ENCODE data around the gene ASMTL.

Gene ASMTL

GRCh38 chrX:1472975-1473374 is 20.3 kb upstream of the ASMTL start:
- peak overlapping the region; percentile 94 for H3K27ac Mint-ChIP-seq
- peak overlapping the region; percentile 2 for H3K4me3 Mint-ChIP-seq
- H3K27me3 Mint-ChIP-seq: no peaks in the 10 kb centered on the region
- peaks cover 69% of the 10 kb centered on the region for H3K36me3 Mint-ChIP-seq
- H3K9me3 Mint-ChIP-seq: peaks cover 34% of the 10 kb centered on the region
- no peak for ATAC-seq
- H3K4me1 Mint-ChIP-seq: peaks cover 85% of the 10 kb centered on the region

DNA sequence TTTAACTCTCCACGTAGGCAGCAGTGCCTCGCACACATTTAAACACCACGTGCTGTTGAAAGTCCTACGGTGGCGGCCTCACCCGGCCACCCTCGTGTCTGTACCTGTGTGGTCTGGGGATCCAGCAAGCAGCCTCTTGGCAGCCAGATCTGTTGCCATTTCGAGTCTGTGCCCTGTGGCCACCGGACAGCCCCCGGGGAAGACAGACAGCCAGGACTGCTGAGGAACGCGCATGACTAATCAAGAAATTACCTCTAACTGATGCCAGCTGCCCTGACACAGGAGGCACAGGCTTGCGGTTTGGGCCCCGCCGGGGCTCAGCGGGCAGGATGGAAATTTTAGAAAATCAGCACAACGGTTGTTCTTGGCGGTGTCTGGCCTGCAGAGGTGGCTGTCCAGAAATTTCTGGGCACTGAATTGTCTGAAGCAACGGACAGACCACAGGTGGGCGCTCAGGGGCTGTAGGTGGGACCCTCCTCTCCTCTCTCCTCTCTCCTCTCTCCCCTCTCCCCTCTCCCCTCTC is 15.6 kb upstream of the ASMTL start:
- Mint-ChIP-seq H3K27ac (peak overlapping the region; percentile 94), H3K27me3 (no peaks in the 10 kb centered on the region), H3K4me3 (peak overlapping the region; percentile 58), H3K36me3 (peaks cover 71% of the 10 kb centered on the region), H3K9me3 (peaks cover 13% of the 10 kb centered on the region), H3K4me1 (peaks cover 91% of the 10 kb centered on the region)
- peak; percentile 89 for ATAC-seq

GRCh38 chrX:1466971-1467561 is 14.4 kb upstream of the ASMTL start:
- Mint-ChIP-seq H3K27me3 (no peaks in the 10 kb centered on the region), H3K36me3 (peaks cover 63% of the 10 kb centered on the region), H3K9me3 (peaks cover 1% of the 10 kb centered on the region), H3K4me1 (peaks cover 89% of the 10 kb centered on the region), H3K27ac (peak overlapping the region; percentile 94), H3K4me3 (peak overlapping the region; percentile 59)
- ATAC-seq: peak; percentile 70

DNA sequence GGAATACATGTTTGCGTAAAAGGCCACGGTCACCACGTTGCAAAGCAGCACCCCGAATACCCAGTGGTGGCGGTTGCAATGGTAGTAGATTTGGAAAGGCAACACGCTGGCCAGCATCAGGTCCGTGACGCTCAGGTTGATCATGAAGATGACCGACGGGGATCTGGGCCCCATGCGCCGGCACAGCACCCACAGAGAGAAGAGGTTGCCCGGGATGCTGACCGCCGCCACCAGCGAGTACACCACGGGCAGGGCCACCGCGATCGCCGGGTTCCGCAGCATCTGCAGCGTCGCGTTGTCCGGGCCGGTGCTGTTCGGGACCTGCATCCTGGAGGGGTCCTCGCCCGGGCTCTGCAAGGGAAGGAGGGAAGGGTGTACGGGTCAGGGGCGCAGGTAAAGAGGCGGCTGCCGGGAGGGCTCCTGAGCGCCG is 13.5 kb upstream of the ASMTL start:
- H3K9me3 Mint-ChIP-seq: no peaks in the 10 kb centered on the region
- peak overlapping the region; percentile 94 for H3K27ac Mint-ChIP-seq
- ATAC-seq: no peak
- peaks cover 87% of the 10 kb centered on the region for H3K4me1 Mint-ChIP-seq
- H3K36me3 Mint-ChIP-seq: peaks cover 55% of the 10 kb centered on the region
- no peaks in the 10 kb centered on the region for H3K27me3 Mint-ChIP-seq
- H3K4me3 Mint-ChIP-seq: no peak overlapping the region

DNA sequence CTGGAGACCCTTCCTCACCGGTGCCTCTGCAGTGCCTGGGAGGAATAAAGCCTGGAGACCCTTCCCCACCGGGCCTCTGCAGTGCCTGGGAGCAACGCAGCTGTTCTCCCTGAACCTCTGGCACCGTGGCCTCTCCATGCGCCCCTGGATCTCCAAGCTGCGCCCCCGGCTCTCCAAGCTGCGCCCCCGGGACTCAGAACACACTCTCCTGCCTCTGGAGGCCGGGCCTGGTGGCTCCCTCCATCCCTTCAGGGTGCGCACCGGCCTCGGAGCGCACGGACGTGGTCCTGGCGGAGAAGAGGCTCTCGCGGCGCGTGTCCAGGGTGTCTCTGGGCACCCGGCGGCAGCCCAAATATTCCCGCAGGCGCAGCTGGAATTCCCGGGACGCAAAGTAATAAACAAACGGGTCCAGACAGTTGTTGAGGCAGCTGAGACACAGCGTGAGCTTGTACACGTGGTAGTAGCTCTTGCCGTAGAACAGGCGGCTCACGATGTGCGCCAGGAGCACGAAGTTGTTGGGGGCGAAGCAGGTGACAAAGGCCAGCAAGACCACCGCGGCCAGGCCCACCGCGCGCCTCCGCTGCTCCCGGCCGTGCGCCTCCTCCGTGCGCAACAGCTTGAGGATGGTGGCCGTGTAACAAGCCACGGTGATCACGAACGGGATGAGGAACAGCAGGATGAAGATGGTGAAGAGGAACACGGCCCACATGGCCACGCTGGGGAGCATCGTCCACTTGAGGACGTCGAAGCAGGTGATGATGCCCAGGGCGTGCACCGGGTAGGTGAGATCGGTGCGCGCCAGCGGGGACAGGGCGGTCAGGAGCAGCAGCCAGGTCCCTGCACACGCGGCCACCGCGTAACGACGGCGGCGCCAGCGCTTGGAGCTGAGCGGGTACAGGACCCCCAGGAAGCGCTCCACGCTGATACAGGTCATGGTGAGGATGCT is 12.8 kb upstream of the ASMTL start:
- Mint-ChIP-seq H3K27me3 (no peaks in the 10 kb centered on the region), H3K36me3 (peaks cover 54% of the 10 kb centered on the region), H3K9me3 (no peaks in the 10 kb centered on the region), H3K4me3 (no peak overlapping the region), H3K4me1 (peaks cover 81% of the 10 kb centered on the region), H3K27ac (peak overlapping the region; percentile 94)
- no peak for ATAC-seq

GRCh38 chrX:1464971-1465285 is 12.2 kb upstream of the ASMTL start:
- H3K9me3 Mint-ChIP-seq: no peaks in the 10 kb centered on the region
- peaks cover 54% of the 10 kb centered on the region for H3K36me3 Mint-ChIP-seq
- peaks cover 78% of the 10 kb centered on the region for H3K4me1 Mint-ChIP-seq
- ATAC-seq: no peak
- peak overlapping the region; percentile 94 for H3K27ac Mint-ChIP-seq
- no peaks in the 10 kb centered on the region for H3K27me3 Mint-ChIP-seq
- peak overlapping the region; percentile 19 for H3K4me3 Mint-ChIP-seq

DNA sequence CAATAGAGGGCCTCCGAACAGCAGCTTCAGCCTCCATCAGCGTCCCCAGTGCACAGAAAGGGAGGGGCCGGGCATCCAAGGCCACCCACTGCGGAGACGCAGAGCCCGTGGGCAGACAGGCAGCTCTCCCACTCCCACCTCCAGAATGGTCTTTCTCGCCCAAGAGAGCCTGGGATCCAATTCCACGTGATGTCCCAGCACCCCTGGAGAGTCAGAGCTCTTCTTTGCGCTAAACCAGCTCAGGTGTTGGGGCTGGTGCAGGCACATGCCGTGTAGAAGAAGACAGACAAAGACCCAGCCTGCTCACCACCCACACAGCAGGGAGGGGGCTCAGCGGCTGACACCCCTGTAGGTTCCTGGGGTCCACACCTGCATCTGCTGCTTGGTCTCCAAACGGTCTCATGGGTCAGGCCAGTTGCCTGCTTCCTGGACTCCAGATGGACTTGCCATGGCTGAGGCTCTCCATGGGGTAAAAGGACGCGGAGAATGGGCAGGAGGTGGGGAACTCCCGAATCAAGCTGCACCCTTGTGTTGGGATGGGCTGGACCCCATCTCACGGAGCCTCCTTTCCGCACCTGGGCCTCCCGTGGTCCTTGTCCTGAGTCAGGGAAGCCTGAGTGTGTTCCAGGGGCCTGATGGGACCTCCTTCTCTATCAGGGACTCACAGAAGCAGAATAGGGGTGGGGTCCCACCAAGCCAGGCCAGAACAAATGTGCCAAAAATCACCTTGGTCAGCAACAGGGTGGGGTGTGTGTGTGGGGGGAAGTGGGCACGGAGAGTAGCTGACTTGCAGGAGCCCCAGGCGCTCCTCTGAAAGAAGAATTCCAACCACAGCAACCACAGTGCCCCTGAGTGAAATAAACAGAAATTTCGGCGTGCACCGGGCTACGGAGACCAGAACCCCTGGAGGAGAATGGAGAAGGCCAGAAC is 11.6 kb upstream of the ASMTL start:
- Mint-ChIP-seq H3K36me3 (peaks cover 52% of the 10 kb centered on the region), H3K4me1 (peaks cover 71% of the 10 kb centered on the region), H3K9me3 (no peaks in the 10 kb centered on the region), H3K27ac (peak overlapping the region; percentile 94), H3K4me3 (peak overlapping the region; percentile 19), H3K27me3 (no peaks in the 10 kb centered on the region)
- no peak for ATAC-seq

GRCh38 chrX:1463581-1463980 is 10.9 kb upstream of the ASMTL start:
- H3K27me3 Mint-ChIP-seq: no peaks in the 10 kb centered on the region
- H3K36me3 Mint-ChIP-seq: peaks cover 48% of the 10 kb centered on the region
- peak overlapping the region; percentile 53 for H3K27ac Mint-ChIP-seq
- H3K9me3 Mint-ChIP-seq: no peaks in the 10 kb centered on the region
- no peak for ATAC-seq
- no peak overlapping the region for H3K4me3 Mint-ChIP-seq
- H3K4me1 Mint-ChIP-seq: peaks cover 65% of the 10 kb centered on the region

GRCh38 chrX:1462596-1463251 is 10.0 kb upstream of the ASMTL start:
- Mint-ChIP-seq H3K4me3 (no peak overlapping the region), H3K27ac (peak overlapping the region; percentile 53), H3K36me3 (peaks cover 43% of the 10 kb centered on the region), H3K9me3 (no peaks in the 10 kb centered on the region), H3K27me3 (no peaks in the 10 kb centered on the region), H3K4me1 (peaks cover 58% of the 10 kb centered on the region)
- peak; percentile 42 for ATAC-seq

DNA sequence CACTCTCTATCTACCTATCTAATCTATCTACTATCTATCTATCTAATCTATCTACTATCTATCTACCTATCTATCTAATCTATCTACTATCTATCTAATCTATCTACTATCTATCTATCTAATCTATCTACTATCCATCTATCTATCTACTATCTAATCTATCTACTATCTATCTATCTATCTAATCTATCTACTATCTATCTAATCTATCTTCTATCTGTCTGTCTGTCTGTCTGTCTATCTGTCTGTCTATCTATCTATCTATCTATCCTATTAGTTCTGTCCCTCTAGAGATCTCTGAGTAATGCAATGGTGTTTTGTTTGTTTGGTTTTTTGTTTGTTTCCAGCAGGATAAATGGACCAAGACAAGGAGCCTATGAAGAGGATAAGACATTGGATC is 9.4 kb upstream of the ASMTL start:
- Mint-ChIP-seq H3K36me3 (peaks cover 38% of the 10 kb centered on the region), H3K4me1 (peaks cover 51% of the 10 kb centered on the region), H3K27ac (peak overlapping the region; percentile 20), H3K4me3 (no peak overlapping the region), H3K9me3 (no peaks in the 10 kb centered on the region), H3K27me3 (no peaks in the 10 kb centered on the region)
- ATAC-seq: no peak

GRCh38 chrX:1455948-1456280 is 3.2 kb upstream of the ASMTL start:
- peak overlapping the region; percentile 9 for H3K27ac Mint-ChIP-seq
- no peaks in the 10 kb centered on the region for H3K27me3 Mint-ChIP-seq
- ATAC-seq: no peak
- H3K36me3 Mint-ChIP-seq: no peaks in the 10 kb centered on the region
- no peaks in the 10 kb centered on the region for H3K9me3 Mint-ChIP-seq
- peaks cover 22% of the 10 kb centered on the region for H3K4me1 Mint-ChIP-seq
- H3K4me3 Mint-ChIP-seq: no peak overlapping the region

DNA sequence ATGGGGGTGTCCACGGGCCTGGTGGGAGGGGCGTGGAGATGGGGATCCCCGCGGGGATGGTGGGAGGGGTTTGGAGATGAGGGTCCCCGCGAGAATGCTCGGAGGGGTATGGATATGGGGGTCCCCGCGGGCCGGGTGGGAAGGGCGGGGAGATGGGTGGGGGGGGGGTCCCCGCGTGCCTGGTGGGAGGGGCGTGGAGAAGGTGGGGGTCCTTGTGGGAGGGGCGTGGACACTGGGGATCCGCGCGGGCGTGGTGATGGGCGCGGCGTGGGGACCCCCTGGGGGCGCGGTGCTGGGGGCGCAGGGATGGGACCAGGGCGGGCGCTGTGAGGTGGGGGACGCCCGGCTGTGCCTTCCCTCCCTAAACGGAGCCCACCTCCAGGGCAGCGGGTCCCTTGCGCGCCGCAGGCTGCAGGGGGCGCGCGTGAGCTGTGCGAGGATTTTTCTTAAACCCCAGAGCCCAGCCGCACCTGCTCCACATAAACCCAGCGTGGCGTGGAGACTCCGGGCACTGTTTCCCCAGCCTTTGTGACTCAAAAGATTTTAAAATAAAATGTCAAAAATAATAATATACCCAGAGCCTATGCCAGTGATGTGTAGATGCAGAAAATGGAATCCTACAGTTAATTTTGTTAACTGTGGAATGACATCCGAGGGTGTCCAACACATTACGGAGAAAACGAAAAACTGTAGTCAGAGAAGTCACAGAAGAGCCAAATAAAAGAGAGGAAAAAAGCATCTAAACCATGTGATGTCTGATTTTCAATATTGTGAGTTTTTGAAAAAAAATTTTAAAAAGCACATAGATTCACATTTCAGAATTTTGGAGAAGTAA is 1.5 kb upstream of the ASMTL start:
- H3K9me3 Mint-ChIP-seq: peaks cover 7% of the 10 kb centered on the region
- no peaks in the 10 kb centered on the region for H3K27me3 Mint-ChIP-seq
- peak overlapping the region; percentile 80 for H3K27ac Mint-ChIP-seq
- peaks cover 10% of the 10 kb centered on the region for H3K36me3 Mint-ChIP-seq
- peaks cover 38% of the 10 kb centered on the region for H3K4me1 Mint-ChIP-seq
- H3K4me3 Mint-ChIP-seq: peak overlapping the region; percentile 49
- peak; percentile 63 for ATAC-seq

- peaks cover 43% of the 10 kb centered on the region for H3K4me1 Mint-ChIP-seq
- peaks cover 13% of the 10 kb centered on the region for H3K9me3 Mint-ChIP-seq
- ATAC-seq: peak; percentile 46
Observed at GRCh38 chrX:1453395-1453783, 680 bp upstream of the ASMTL start.

More at GRCh38 chrX:1453395-1453783, 680 bp upstream of the ASMTL start:
- Mint-ChIP-seq H3K36me3 (peaks cover 17% of the 10 kb centered on the region), H3K4me3 (peak overlapping the region; percentile 83), H3K27ac (peak overlapping the region; percentile 80), H3K27me3 (no peaks in the 10 kb centered on the region)
